Measurements from ENCODE around the gene NANS. TPM values are rescaled to one million over a fixed set of nuclear protein-coding genes. Genes with fewer than 3 reads are reported as not detected.

Gene NANS
- total and polyA plus RNA-seq, 2 of the 8 experiments (the other 6 are each of a cell fraction or from before 2014, with no cell fraction given): 56.5 to 67.3 TPM

DNA sequence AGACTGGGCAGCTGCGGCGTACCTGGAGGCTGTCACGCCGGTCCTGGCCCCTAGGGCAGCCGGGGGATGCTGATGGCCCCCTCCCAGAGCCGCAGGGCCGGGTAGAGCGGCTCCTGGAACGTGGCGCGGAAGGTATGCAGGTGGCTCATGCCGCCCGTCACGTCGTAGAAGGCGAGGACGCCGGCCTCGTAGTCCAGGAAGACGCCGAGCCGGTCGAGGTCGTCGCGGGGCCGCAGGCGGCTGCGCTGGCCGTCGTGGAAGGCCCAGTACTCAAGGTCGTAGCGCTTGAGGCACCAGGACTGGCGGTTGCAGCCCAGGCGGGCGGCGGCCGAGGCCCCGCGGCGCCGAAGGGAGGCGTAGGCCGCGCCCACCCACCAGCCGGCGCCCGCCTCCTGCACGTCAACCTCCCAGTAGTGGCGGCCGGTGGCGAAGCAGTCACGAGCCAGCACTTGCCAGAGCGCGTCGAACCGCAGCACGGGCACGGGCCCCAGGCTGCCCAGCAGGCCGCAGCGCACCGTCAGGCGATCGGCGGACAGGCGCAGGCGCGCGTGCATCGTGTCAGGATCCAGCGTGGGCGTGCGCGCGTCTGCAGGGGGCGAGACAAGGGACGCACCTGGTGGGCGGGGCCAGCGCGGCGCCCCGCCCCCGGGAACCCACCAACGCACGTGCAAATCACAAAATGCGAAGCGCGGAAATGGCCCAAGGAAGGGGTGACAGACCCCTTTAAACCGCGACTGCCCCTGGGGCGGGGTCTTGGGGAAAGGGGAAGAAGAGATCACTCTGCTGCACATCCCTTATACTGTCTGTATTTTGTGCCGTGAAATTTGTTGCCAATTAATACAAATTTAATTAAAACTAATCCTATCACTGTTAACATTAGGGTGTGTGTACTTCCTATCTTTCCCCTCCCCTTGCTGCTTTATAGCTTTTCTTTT, 31.2 kb downstream of the NANS start (continued):
- TF ChIP-seq KDM1A (IDR thresholded peaks at IDR 0.05; ENCODE audit: borderline replicate concordance, low read length) (no peak), ZNF274 (IDR thresholded peaks at IDR 0.05; ENCODE audit: borderline replicate concordance, extremely low read depth, low read length) (no peak)
